ENCODE measurements around the gene GSAP. TPM values are rescaled to one million over a fixed set of nuclear protein-coding genes. Genes with fewer than 3 reads are reported as not detected.

Gene GSAP
- total RNA-seq, 1 experiment from 2014 or later, result 0.85 TPM

DNA sequence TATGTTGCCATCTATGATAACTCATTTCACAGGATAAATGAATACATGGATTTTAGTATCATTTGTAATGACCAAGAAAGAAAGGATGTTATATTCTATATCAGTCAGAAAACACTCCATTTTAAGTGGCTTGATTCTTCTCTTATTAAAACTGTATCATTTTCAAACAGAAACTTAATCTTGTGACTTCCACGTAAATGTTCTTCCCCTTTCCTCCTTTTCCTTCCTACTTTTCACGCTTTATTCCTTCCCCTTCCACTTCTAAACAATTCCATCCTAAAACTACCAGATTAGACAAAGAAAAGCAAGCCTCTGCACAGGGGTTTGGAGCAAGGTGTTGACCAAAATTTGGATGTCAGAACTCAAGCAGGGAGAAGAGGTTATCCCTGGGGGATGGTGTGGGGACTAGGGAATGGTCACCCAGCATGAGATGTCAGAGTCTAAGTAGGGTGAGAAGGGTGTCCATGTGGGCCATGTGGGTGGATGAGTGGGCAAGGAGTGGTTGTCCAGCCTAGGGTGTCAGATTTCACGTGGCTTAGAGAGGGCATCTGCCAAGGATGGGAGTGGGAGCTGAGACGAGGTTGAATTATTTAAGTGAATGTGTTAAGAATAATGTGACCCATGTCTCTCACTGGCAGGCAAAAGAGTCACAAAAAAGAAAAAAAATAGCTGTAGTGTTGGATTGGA is 5.0 kb upstream of the GSAP start:
- intact Hi-C loops (cut with micrococcal nuclease; ENCODE audit: unreplicated experiment) (no loop called here), in situ Hi-C loops (cut with HindIII; ENCODE audit: low pct_unique_long_range_greater_than_20kb, low sequenced_read_pairs) (no loop called here)
- TF ChIP-seq, protein P1, sequence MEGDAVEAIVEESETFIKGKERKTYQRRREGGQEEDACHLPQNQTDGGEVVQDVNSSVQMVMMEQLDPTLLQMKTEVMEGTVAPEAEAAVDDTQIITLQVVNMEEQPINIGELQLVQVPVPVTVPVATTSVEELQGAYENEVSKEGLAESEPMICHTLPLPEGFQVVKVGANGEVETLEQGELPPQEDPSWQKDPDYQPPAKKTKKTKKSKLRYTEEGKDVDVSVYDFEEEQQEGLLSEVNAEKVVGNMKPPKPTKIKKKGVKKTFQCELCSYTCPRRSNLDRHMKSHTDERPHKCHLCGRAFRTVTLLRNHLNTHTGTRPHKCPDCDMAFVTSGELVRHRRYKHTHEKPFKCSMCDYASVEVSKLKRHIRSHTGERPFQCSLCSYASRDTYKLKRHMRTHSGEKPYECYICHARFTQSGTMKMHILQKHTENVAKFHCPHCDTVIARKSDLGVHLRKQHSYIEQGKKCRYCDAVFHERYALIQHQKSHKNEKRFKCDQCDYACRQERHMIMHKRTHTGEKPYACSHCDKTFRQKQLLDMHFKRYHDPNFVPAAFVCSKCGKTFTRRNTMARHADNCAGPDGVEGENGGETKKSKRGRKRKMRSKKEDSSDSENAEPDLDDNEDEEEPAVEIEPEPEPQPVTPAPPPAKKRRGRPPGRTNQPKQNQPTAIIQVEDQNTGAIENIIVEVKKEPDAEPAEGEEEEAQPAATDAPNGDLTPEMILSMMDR (IDR thresholded peaks at IDR 0.05), result no peak
- TF ChIP-seq REST (IDR thresholded peaks at IDR 0.05; ENCODE audit: insufficient read depth in 1 of 2, low read depth in 2 of 2, low read length in 1 of 2), result no peak
- Histone ChIP-seq H3K27me3 (ENCODE audit: control insufficient read depth, insufficient read depth, low read length) (peaks cover 28% of the 10 kb centered on the region), H3K9me3 (ENCODE audit: control insufficient read depth, insufficient read depth, low read depth, low read length) (no peaks in the 10 kb centered on the region), H3K27ac (ENCODE audit: low read length) (no peak overlapping the region), H3K4me3 (ENCODE audit: low read depth in 2 of 2, low read length in 2 of 2) (no peak overlapping the region), H3K4me1 (ENCODE audit: control insufficient read depth, insufficient read depth, low read length) (no peaks in the 10 kb centered on the region), H3K36me3 (ENCODE audit: control insufficient read depth, insufficient read depth, low read length) (no peaks in the 10 kb centered on the region)
- POLR2A ChIA-PET, result no interaction called here
- BruUV-seq (replicated peaks), result no TSS peak
- CTCF ChIA-PET, result no interaction called here
- no peak for DNase-seq (ENCODE audit: low read depth, low spot score)
- no peak for ATAC-seq

- Histone ChIP-seq H3K9me3 (ENCODE audit: control insufficient read depth, insufficient read depth, low read depth, low read length) (no peaks in the 10 kb centered on the region), H3K36me3 (ENCODE audit: control insufficient read depth, insufficient read depth, low read length) (no peaks in the 10 kb centered on the region), H3K4me3 (ENCODE audit: low read depth in 2 of 2, low read length in 2 of 2) (no peak overlapping the region), H3K27me3 (ENCODE audit: control insufficient read depth, insufficient read depth, low read length) (peaks cover 30% of the 10 kb centered on the region), H3K27ac (ENCODE audit: low read length) (no peak overlapping the region), H3K4me1 (ENCODE audit: control insufficient read depth, insufficient read depth, low read length) (no peaks in the 10 kb centered on the region)
- ChIA-PET CTCF (no interaction called here), POLR2A (no interaction called here)
- intact Hi-C loops (cut with micrococcal nuclease; ENCODE audit: unreplicated experiment), result no loop called here
- no TSS peak for BruUV-seq (replicated peaks)
- in situ Hi-C loops (cut with HindIII; ENCODE audit: low pct_unique_long_range_greater_than_20kb, low sequenced_read_pairs), result no loop called here
- TF ChIP-seq POLR2AphosphoS5 (IDR thresholded peaks at IDR 0.05; ENCODE audit: low read depth, low read length) (no peak), SIN3A (IDR thresholded peaks at IDR 0.05; ENCODE audit: borderline replicate concordance, insufficient read depth, low read depth, low read length) (no peak), REST (IDR thresholded peaks at IDR 0.05; ENCODE audit: insufficient read depth in 1 of 2, low read depth in 2 of 2, low read length in 1 of 2) (no peak), TCF7L2 (IDR thresholded peaks at IDR 0.05; ENCODE audit: low read depth, low read length) (no peak)
- TF ChIP-seq, protein P1 (IDR thresholded peaks at IDR 0.05), result no peak
- DNase-seq (ENCODE audit: low read depth, low spot score), result no peak
- no peak for ATAC-seq
Observed at GRCh38 chr7:77420438-77420837, 4.3 kb upstream of the GSAP start.

All from Panc1 (cell line).